HG03135 (cell line): ENCODE measurements around the gene UBE2H.

Experiments
- ATAC-seq: cut with Tn5 transposase; IDR thresholded peaks from one replicate; pipeline ENCODE4 v1.9.1; 2021; ENCODE audit warnings: mild to moderate bottlenecking, moderate library complexity; ENCODE audit not compliant: unreplicated experiment

Gene UBE2H

DNA sequence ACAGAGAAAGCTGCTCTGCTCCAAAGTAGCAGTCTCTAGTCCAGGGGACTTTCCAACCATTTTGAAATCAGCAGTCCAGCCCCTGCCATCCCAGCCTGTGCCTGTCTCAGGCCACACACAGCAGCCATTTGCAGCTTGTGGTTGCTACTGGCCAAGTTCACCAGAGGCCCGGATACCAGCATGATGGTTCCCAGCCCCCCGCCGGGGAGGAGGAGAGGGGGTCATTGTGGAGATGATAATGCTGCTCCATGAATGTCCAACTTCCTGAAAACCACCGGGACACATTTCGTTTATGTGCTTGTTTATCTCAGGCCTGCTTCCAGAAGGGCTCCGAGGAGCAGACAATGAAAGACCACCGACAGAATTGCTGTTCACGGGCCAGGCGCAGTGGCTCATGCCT lies 160.0 kb downstream of the UBE2H start:
- ATAC-seq = no peak

GRCh38 chr7:129790136-129790535 lies 162.6 kb downstream of the UBE2H start:
- no peak for ATAC-seq

GRCh38 chr7:129789652-129790051 lies 163.1 kb downstream of the UBE2H start:
- ATAC-seq = no peak

- no peak for ATAC-seq
Observed at GRCh38 chr7:129789000-129789399, 163.8 kb downstream of the UBE2H start.

DNA sequence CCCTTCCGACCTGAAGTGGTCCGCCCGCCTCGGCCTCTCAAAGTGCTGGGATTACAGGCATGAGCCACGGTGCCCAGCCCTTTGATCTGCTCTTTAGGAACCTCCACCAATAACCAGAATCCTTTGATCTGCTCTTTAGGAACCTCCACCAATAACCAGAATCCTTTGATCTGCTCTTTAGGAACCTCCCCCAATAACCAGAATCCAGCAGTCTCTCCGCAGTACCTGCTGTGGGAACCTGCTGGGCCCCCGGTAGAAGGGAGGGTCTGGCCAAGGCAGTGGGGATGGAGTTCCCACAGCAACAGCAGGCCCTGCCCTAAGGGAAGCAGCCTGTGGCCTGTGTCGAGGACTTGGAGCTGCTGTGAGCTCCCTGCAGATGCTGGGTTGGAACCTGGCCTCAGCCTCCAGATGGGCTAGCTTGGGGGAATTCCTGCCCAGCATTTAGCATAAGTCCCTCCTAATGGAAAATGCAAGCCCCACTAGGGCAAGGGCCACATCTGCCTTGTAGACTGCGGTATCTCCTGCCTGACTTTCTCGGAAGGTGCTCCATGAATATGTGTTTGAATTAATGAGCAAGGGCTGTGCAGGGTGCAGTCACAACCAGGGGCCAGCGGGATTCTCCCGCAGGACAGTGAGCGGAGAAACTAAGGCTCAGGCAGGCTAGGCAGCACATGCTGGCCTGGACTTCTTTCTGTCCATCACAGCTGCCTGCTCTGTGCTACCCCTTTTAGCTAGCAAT lies 165.8 kb downstream of the UBE2H start:
- no peak for ATAC-seq

GRCh38 chr7:129785685-129786514 lies 166.9 kb downstream of the UBE2H start:
- no peak for ATAC-seq

DNA sequence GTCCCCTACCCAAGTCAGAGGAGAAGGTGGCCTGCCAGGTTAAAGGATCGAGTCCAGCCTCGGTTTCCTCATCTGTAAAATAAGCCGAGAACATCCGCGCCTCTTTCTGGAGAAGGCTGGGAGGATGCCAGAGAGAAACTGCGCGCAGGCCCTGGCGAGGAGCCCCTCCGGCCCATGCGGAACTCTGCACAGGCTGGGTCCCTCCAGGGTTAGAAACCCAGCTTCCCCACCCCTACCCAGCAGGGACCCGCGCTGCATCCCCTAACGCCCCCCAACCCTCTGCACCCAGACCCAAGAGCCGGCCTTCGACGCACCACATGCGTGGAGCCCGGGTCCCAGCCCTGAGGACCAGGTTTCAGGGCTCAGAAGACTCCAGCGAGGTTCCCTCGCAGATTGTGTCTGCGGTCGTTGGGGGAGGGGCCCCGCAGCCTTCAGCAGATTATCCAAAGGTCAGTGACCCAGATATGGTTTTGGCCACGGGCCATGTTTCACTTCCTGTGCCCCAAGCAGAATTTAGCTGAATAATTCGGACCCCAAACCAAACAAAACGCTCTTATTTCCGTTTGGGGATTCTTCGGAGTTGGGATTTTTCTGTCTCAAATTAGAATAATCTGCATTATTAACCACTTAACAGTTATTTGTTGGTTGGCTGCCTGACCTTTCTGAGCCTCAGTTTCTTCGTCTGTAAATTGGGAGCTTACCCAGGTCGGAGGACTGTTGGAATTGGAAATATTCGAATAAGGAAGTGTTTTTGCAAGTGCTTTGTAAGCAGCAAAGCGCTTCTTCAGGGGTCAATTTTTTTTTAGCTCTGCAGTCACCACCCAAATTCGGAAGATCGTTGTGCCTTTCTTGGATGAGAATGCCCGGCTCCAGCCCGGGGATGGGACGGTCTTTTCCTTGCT lies 167.7 kb downstream of the UBE2H start:
- no peak for ATAC-seq

DNA sequence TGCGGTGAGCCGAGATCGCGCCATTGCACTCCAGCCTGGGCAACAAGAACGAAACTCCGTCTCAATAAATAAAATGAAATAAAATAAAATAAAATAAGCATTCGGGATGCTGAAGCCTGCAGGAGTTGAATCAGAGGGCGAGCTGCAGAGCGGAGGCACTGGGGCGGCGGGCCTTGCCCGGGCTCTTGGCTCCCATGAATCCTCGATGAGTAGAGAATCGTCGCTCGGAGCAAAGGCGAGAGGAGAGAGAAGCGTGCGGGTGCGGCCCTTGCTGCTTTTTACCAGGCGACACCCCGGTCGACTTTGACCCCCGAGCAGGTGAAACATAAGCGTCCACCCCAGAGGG lies 168.3 kb downstream of the UBE2H start:
- no peak for ATAC-seq

DNA sequence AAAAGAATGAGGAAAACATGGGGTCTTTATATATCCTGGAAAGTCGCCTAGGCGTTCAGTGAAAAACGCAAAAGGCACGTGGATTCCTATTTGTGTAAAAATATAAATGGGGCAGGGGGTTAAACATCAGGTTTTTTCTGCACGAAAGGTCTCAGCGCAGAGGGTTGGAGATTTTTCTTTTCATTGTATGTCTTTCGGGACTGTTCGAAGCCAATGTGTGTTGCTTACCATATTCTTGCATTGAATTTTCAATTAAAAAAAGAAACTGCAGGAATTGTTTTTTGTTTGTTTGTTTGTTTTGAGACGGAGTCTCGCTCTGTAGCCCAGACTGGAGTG lies 169.2 kb downstream of the UBE2H start:
- ATAC-seq = no peak

GRCh38 chr7:129782818-129783583 lies 169.8 kb downstream of the UBE2H start:
- no peak for ATAC-seq

- no peak for ATAC-seq
Observed at GRCh38 chr7:129781928-129782817, 170.6 kb downstream of the UBE2H start.

DNA sequence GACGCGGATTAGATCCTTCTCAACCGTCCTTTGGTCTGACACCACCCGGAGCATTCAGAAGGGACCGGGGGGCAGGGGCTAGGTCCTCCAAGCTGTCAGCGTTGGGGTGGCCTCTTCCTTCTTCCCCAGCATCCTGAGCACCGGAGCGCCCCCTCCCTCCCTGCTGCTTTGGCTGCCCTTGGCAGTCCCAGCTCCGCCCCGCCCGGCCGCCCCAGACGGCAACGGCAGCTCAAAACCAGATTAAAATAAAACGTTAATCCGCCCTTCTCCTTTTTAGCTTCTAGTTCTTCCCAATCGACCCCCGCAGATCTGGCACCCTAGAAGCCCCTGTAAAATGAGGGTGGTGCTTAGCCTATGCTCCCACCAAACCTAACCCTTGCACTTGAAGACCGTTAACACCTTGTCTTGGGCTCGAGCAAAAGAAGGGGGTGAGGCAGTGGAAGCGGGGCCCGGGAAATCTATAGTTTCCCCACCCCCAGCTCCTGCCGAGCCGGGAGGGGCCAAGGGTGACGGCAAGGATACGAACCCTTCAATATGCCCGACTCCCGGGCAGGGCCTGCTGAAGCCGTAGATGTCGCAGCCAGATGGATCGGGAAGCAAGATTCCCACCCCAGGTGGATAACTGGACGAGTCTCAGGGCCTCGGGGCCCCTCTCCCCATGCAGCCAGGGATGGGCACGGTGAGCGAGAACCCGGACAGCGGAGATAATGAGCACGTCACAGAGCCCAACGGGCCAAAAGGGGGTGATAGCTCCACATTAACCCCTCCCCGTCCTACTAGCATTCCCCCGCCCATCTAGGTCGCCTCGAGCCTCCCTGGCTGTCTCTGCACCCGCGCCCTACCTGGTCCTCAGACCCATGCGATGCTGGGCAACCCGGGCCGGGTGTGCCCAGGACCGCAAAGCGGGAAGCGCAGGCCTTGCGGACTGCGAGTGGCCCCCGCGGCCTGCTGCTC lies 171.5 kb downstream of the UBE2H start:
- no peak for ATAC-seq
